Panc1 (cell line): Measurements from ENCODE around the gene MLYCD. TPM values are rescaled to one million over a fixed set of nuclear protein-coding genes. Genes with fewer than 3 reads are reported as not detected.

Source experiments
- ATAC-seq: fragments of 200-7000 bp; cut with Tn5 transposase; 2 replicates; pipeline ENCODE4 v1.9.1; 2020; ENCODE audit warnings: mild to moderate bottlenecking, moderate library complexity
- BruUV-seq: library from RNA; stranded (reverse); fragments of 400-500 nt; replicated peaks from 2 replicates; lab custom pipeline; 2021; lab: Mats Ljungman, UMichigan
- CTCF ChIA-PET: fragments of 300-600 bp; sonication (Branson Sonifier 250); formaldehyde crosslinking; loops from one replicate; lab custom pipeline; 2022; ENCODE audit warnings: antibody characterized with exemption; lab: Charles Lee
- POLR2A ChIA-PET: fragments of 300-600 bp; sonication (Branson Sonifier 250); formaldehyde crosslinking; loops from one replicate; lab custom pipeline; 2022; ENCODE audit warnings: antibody characterized with exemption; lab: Charles Lee
- DNase-seq: peaks from one replicate; pipeline ENCODE4 v3.0.0-alpha.2; 2010; ENCODE audit warnings: low read depth, low spot score
- H3K27ac ChIP-seq: 2 replicates; pipeline ENCODE4 v1.5.1; 2011; ENCODE audit warnings: mild to moderate bottlenecking, low read length, inconsistent platforms
- H3K27me3 ChIP-seq: fragments of 200-500 bp; sonication (Bioruptor generic); 2 replicates; pipeline ENCODE4 v1.6.0; 2014; ENCODE audit warnings: low read length, inconsistent platforms; ENCODE audit not compliant: control insufficient read depth, insufficient read depth
- H3K36me3 ChIP-seq: fragments of 200-500 bp; sonication (Bioruptor generic); 2 replicates; pipeline ENCODE4 v1.5.1; 2014; ENCODE audit warnings: inconsistent platforms, mild to moderate bottlenecking, low read length, moderate library complexity; ENCODE audit not compliant: control insufficient read depth, insufficient read depth
- H3K4me1 ChIP-seq: 2 replicates; pipeline ENCODE4 v1.5.1; 2011; ENCODE audit warnings: inconsistent platforms, mild to moderate bottlenecking, low read length, moderate library complexity; ENCODE audit not compliant: control insufficient read depth, insufficient read depth
- H3K4me3 ChIP-seq, 2 experiments: 2 replicates each; pipeline ENCODE4 v1.5.1; 2011 to 2012; ENCODE audit warnings: low read depth in 2 of 2, low read length in 2 of 2, mild to moderate bottlenecking in 2 of 2, inconsistent platforms in 1 of 2, moderate library complexity in 1 of 2
- H3K9me3 ChIP-seq: fragments of 200-500 bp; sonication (Bioruptor generic); 2 replicates; pipeline ENCODE4 v1.5.1; 2014; ENCODE audit warnings: low read depth, mild to moderate bottlenecking, inconsistent platforms, low read length, moderate library complexity; ENCODE audit not compliant: control insufficient read depth, insufficient read depth
- CTCF ChIP-seq: fragments of 450-650 bp; IDR thresholded peaks from 2 replicates; pipeline ENCODE4 v1.5.1; 2017; ENCODE audit warnings: mild to moderate bottlenecking
- POLR2AphosphoS5 ChIP-seq: IDR thresholded peaks from 2 replicates; pipeline ENCODE4 v1.6.1; 2012; ENCODE audit warnings: mild to moderate bottlenecking, low read depth, low read length, moderate library complexity
- REST ChIP-seq, 2 experiments: IDR thresholded peaks; 2 replicates each; pipeline ENCODE4 v1.6.1; 2011 to 2012; ENCODE audit warnings: low read depth in 2 of 2, control low read depth in 1 of 2, low read length in 1 of 2, mild to moderate bottlenecking in 1 of 2, moderate library complexity in 1 of 2; ENCODE audit not compliant: insufficient read depth in 1 of 2
- SIN3A ChIP-seq: IDR thresholded peaks from 2 replicates; pipeline ENCODE4 v1.6.1; 2012; ENCODE audit warnings: low read depth, mild to moderate bottlenecking, low read length, moderate library complexity, borderline replicate concordance; ENCODE audit not compliant: insufficient read depth
- TCF7L2 ChIP-seq: IDR thresholded peaks from 2 replicates; pipeline ENCODE4 v1.6.1; 2011; ENCODE audit warnings: mild to moderate bottlenecking, low read depth, low read length, inconsistent platforms
- in situ Hi-C: cut with HindIII; loops from 2 replicates; pipeline ENCODE4 v1.10.0; 2016; ENCODE audit warnings: low sequenced_read_pairs, low pct_unique_long_range_greater_than_20kb
- intact Hi-C: fragments of 100-400 bp; cut with micrococcal nuclease; formaldehyde crosslinking; loops from one replicate; pipeline ENCODE4 v1.10.0; 2022; ENCODE audit not compliant: unreplicated experiment
- total RNA-seq: library from RNA; stranded (reverse); gene quantifications from one replicate; pipeline ENCODE4 v1.2.1, GENCODE V29; 2021; ENCODE audit not compliant: unreplicated experiment

MLYCD gene
- total RNA-seq, 1 experiment from 2014 or later = 2.2 TPM

- Histone ChIP-seq H3K27me3 (no peaks in the 10 kb centered on the region), H3K9me3 (no peaks in the 10 kb centered on the region), H3K4me3 (no peak overlapping the region), H3K27ac (no peak overlapping the region), H3K36me3 (no peaks in the 10 kb centered on the region), H3K4me1 (peaks cover 6% of the 10 kb centered on the region)
- intact Hi-C loops (no loop called here), in situ Hi-C loops (no loop called here)
- DNase-seq = no peak
- TF ChIP-seq CTCF = no peak
- no peak for TF ChIP-seq SIN3A
- TF ChIP-seq REST (IDR thresholded peaks at IDR 0.05; ENCODE audit: insufficient read depth in 1 of 2, low read depth in 2 of 2, low read length in 1 of 2) = no peak
- no peak for TF ChIP-seq TCF7L2
- TF ChIP-seq POLR2AphosphoS5 = no peak
- ChIA-PET CTCF (no interaction called here), POLR2A (no interaction called here)
- ATAC-seq = no peak
- BruUV-seq = no TSS peak
These were observed 32.0 kb downstream of the MLYCD start for GRCh38 chr16:83930730-83931500.

- intact Hi-C loops = no loop called here
- no peak for TF ChIP-seq POLR2AphosphoS5
- CTCF ChIA-PET = no interaction called here
- Histone ChIP-seq H3K27me3 (no peaks in the 10 kb centered on the region), H3K9me3 (no peaks in the 10 kb centered on the region), H3K27ac (no peak overlapping the region), H3K4me1 (peaks cover 6% of the 10 kb centered on the region), H3K36me3 (no peaks in the 10 kb centered on the region), H3K4me3 (no peak overlapping the region)
- in situ Hi-C loops = no loop called here
- no TSS peak for BruUV-seq
- ATAC-seq (no peak), DNase-seq (no peak)
- POLR2A ChIA-PET = no interaction called here
These were observed 32.6 kb downstream of the MLYCD start for GRCh38 chr16:83931556-83931955.

- no peaks in the 10 kb centered on the region for H3K36me3 ChIP-seq
- no peaks in the 10 kb centered on the region for H3K27me3 ChIP-seq
- POLR2A ChIA-PET = no interaction called here
- in situ Hi-C loops = no loop called here
- intact Hi-C loops = no loop called here
- no peaks in the 10 kb centered on the region for H3K9me3 ChIP-seq
- DNase-seq (no peak), ATAC-seq (no peak)
- CTCF ChIA-PET = no interaction called here
- H3K4me3 ChIP-seq = no peak overlapping the region
- TF ChIP-seq TCF7L2 = no peak
- no peak for TF ChIP-seq CTCF
- TF ChIP-seq REST (IDR thresholded peaks at IDR 0.05; ENCODE audit: insufficient read depth in 1 of 2, low read depth in 2 of 2, low read length in 1 of 2) = no peak
- no peaks in the 10 kb centered on the region for H3K4me1 ChIP-seq
- no TSS peak for BruUV-seq
- no peak overlapping the region for H3K27ac ChIP-seq
These were observed 33.4 kb downstream of the MLYCD start for GRCh38 chr16:83932304-83932703.
